Measurements from ENCODE around the gene XRCC3. TPM values are rescaled to one million over a fixed set of nuclear protein-coding genes. Genes with fewer than 3 reads are reported as not detected.
"Not testable (repeated sequence)": the region's sequence is repeated elsewhere in the genome, so short reads cannot be mapped to it uniquely, and the experiment has no call there.

Gene XRCC3
- total RNA-seq, 1 donor from 2014 or later: 6.9 TPM

GRCh38 chr14:103693515-103693914 lies 21.7 kb downstream of the XRCC3 start:
- DNase-seq (ENCODE audit: extremely low spot score in 2 of 2): no peak
- Histone ChIP-seq H3K27ac (no peak overlapping the region), H3K4me3 (no peak overlapping the region), H3K27me3 (no peaks in the 10 kb centered on the region), H3K36me3 (peaks cover 7 to 24% of the 10 kb centered on the region in 2 donors), H3K9me3 (no peaks in the 10 kb centered on the region), H3K4me1 (peaks cover 60% of the 10 kb centered on the region)
- TF ChIP-seq POLR2A (IDR thresholded peaks at IDR 0.05) (no peak), CTCF (IDR thresholded peaks at IDR 0.05) (no peak), POLR2AphosphoS5 (IDR thresholded peaks at IDR 0.05; ENCODE audit: insufficient read depth in 1 of 2, low read depth in 1 of 2) (peak in 1 of 2 donors; percentile 25)
- intact Hi-C loops (cut with DNase I): no loop called here

- TF ChIP-seq POLR2AphosphoS5 (IDR thresholded peaks at IDR 0.05; ENCODE audit: insufficient read depth in 1 of 2, low read depth in 1 of 2): no peak
- no peak for TF ChIP-seq POLR2A (IDR thresholded peaks at IDR 0.05)
- no peak for TF ChIP-seq CTCF (IDR thresholded peaks at IDR 0.05)
- Histone ChIP-seq H3K36me3 (peaks cover 7 to 23% of the 10 kb centered on the region in 2 donors), H3K27ac (no peak overlapping the region), H3K4me3 (no peak overlapping the region), H3K27me3 (no peaks in the 10 kb centered on the region), H3K4me1 (peaks cover 53% of the 10 kb centered on the region), H3K9me3 (no peaks in the 10 kb centered on the region)
- DNase-seq (ENCODE audit: extremely low spot score in 2 of 2): peak; percentile 85 to 91
- intact Hi-C loops (cut with DNase I): no loop called here
Observed at GRCh38 chr14:103692871-103693270, 22.4 kb downstream of the XRCC3 start.

GRCh38 chr14:103692159-103692558 lies 23.1 kb downstream of the XRCC3 start:
- no peak for TF ChIP-seq POLR2AphosphoS5 (IDR thresholded peaks at IDR 0.05; ENCODE audit: insufficient read depth in 1 of 2, low read depth in 1 of 2)
- TF ChIP-seq POLR2A (IDR thresholded peaks at IDR 0.05): no peak
- no peak for TF ChIP-seq CTCF (IDR thresholded peaks at IDR 0.05)
- H3K4me1 ChIP-seq: peaks cover 46% of the 10 kb centered on the region
- intact Hi-C loops (cut with DNase I): no loop called here
- peaks cover 7 to 30% of the 10 kb centered on the region in 2 donors for H3K36me3 ChIP-seq
- no peak for DNase-seq (ENCODE audit: extremely low spot score in 2 of 2)
- H3K9me3 ChIP-seq: no peaks in the 10 kb centered on the region
- no peaks in the 10 kb centered on the region for H3K27me3 ChIP-seq
- H3K4me3 ChIP-seq: no peak overlapping the region
- H3K27ac ChIP-seq: no peak overlapping the region

- H3K4me3 ChIP-seq; H3K27ac ChIP-seq; H3K9me3 ChIP-seq; intact Hi-C loops (cut with DNase I); H3K27me3 ChIP-seq; DNase-seq (ENCODE audit: extremely low spot score in 2 of 2): not testable (repeated sequence)
- H3K4me1 ChIP-seq: peaks cover 41% of the 10 kb centered on the region
- peaks cover 7 to 35% of the 10 kb centered on the region in 2 donors for H3K36me3 ChIP-seq
Observed at GRCh38 chr14:103691655-103692054, 23.6 kb downstream of the XRCC3 start.

GRCh38 chr14:103690332-103690731 lies 24.9 kb downstream of the XRCC3 start:
- TF ChIP-seq POLR2AphosphoS5 (IDR thresholded peaks at IDR 0.05; ENCODE audit: insufficient read depth in 1 of 2, low read depth in 1 of 2): no peak
- no peak for TF ChIP-seq CTCF (IDR thresholded peaks at IDR 0.05)
- TF ChIP-seq POLR2A (IDR thresholded peaks at IDR 0.05): no peak
- intact Hi-C loops (cut with DNase I): no loop called here
- H3K4me1 ChIP-seq: peaks cover 28% of the 10 kb centered on the region
- DNase-seq (ENCODE audit: extremely low spot score in 2 of 2): no peak
- no peaks in the 10 kb centered on the region for H3K27me3 ChIP-seq
- peaks cover 7 to 48% of the 10 kb centered on the region in 2 donors for H3K36me3 ChIP-seq
- H3K9me3 ChIP-seq: no peaks in the 10 kb centered on the region
- no peak overlapping the region for H3K4me3 ChIP-seq
- no peak overlapping the region for H3K27ac ChIP-seq

All from vagina (tissue), 2 donors.